ENCODE data around the gene LRRC53.

Gene LRRC53

DNA sequence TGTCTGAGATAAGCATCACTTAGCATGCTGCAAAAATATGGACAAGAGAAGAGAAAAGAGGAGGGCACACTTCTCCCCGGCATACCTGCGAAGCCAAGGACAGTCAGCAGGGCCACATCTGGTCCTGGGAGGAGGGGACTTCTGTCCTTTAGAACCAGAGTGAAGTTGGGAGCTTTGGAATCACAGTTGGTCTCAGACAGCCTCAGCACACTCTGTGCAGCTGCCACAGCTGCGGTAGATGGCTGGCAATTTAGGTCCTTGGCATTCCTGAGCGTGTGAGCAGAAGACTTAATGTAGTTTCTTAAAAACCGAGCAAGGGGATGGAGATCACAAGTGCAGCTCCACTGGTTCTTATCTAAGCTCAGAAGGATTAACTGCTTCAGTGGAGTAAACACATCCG lies 32.3 kb downstream of the LRRC53 start:
- Histone ChIP-seq H3K4me1 (ENCODE audit: low read length) (no peaks in the 10 kb centered on the region), H3K36me3 (replicated peaks; ENCODE audit: insufficient read depth, low read length) (no peaks in the 10 kb centered on the region), H3F3A (ENCODE audit: insufficient read depth, low read length) (no peaks in the 10 kb centered on the region), H3K4me3 (ENCODE audit: low read length) (no peak overlapping the region), H2AFZ (ENCODE audit: low read length) (no peak overlapping the region), H3K79me2 (ENCODE audit: low read length) (no peaks in the 10 kb centered on the region), H3K4me2 (ENCODE audit: low read depth, low read length) (no peak overlapping the region), H3K9me3 (replicated peaks; ENCODE audit: insufficient read depth, low read length) (no peaks in the 10 kb centered on the region), H3K9ac (ENCODE audit: low read length) (no peak overlapping the region), H3K27ac (ENCODE audit: low read length) (no peak overlapping the region), H3K9me2 (replicated peaks; ENCODE audit: insufficient read depth, low read length) (no peaks in the 10 kb centered on the region), H4K20me1 (ENCODE audit: insufficient read depth, low read length) (no peaks in the 10 kb centered on the region), H3K27me3 (replicated peaks; ENCODE audit: insufficient read depth, low read length) (no peaks in the 10 kb centered on the region)
- DNase-seq, result no peak
- TF ChIP-seq EZH2phosphoT487 (IDR thresholded peaks at IDR 0.05; ENCODE audit: low read length) (no peak), EZH2 (optimal IDR thresholded peaks at IDR 0.05; ENCODE audit: low read depth, low read length) (no peak)
- TF ChIP-seq, protein P1, sequence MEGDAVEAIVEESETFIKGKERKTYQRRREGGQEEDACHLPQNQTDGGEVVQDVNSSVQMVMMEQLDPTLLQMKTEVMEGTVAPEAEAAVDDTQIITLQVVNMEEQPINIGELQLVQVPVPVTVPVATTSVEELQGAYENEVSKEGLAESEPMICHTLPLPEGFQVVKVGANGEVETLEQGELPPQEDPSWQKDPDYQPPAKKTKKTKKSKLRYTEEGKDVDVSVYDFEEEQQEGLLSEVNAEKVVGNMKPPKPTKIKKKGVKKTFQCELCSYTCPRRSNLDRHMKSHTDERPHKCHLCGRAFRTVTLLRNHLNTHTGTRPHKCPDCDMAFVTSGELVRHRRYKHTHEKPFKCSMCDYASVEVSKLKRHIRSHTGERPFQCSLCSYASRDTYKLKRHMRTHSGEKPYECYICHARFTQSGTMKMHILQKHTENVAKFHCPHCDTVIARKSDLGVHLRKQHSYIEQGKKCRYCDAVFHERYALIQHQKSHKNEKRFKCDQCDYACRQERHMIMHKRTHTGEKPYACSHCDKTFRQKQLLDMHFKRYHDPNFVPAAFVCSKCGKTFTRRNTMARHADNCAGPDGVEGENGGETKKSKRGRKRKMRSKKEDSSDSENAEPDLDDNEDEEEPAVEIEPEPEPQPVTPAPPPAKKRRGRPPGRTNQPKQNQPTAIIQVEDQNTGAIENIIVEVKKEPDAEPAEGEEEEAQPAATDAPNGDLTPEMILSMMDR (IDR thresholded peaks at IDR 0.05; ENCODE audit: low read length), result no peak

DNA sequence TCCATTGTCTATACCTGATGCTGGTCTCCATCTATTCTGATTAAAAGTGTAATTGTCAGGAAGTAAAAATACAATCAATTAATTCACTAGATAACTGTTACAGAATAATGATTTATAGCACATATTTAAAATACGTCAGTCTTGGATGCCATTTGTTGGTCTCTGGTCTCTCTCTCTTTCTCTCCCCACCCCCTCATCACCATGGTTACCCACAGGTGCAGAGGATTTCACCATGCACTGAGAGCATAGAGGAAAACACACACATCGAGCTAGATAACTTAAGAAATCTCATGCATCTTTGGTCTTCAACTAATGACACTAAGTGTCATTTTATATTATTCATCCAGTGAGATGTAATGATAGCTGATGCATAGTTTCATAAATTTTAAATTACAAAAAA lies 33.4 kb downstream of the LRRC53 start:
- no peak overlapping the region for H3K27ac ChIP-seq (ENCODE audit: low read length)
- H3K9me2 ChIP-seq (replicated peaks; ENCODE audit: insufficient read depth, low read length), result no peaks in the 10 kb centered on the region
- no peaks in the 10 kb centered on the region for H4K20me1 ChIP-seq (ENCODE audit: insufficient read depth, low read length)
- TF ChIP-seq, protein P1 (IDR thresholded peaks at IDR 0.05; ENCODE audit: low read length), result no peak
- TF ChIP-seq EZH2 (optimal IDR thresholded peaks at IDR 0.05; ENCODE audit: low read depth, low read length) (no peak), EZH2phosphoT487 (IDR thresholded peaks at IDR 0.05; ENCODE audit: low read length) (no peak)
- H2AFZ ChIP-seq (ENCODE audit: low read length), result no peak overlapping the region
- H3K79me2 ChIP-seq (ENCODE audit: low read length), result no peaks in the 10 kb centered on the region
- no peaks in the 10 kb centered on the region for H3F3A ChIP-seq (ENCODE audit: insufficient read depth, low read length)
- H3K9ac ChIP-seq (ENCODE audit: low read length), result no peak overlapping the region
- no peaks in the 10 kb centered on the region for H3K27me3 ChIP-seq (replicated peaks; ENCODE audit: insufficient read depth, low read length)
- no peaks in the 10 kb centered on the region for H3K9me3 ChIP-seq (replicated peaks; ENCODE audit: insufficient read depth, low read length)
- no peak overlapping the region for H3K4me3 ChIP-seq (ENCODE audit: low read length)
- no peaks in the 10 kb centered on the region for H3K36me3 ChIP-seq (replicated peaks; ENCODE audit: insufficient read depth, low read length)
- no peak for DNase-seq
- H3K4me1 ChIP-seq (ENCODE audit: low read length), result no peaks in the 10 kb centered on the region
- no peak overlapping the region for H3K4me2 ChIP-seq (ENCODE audit: low read depth, low read length)

DNA sequence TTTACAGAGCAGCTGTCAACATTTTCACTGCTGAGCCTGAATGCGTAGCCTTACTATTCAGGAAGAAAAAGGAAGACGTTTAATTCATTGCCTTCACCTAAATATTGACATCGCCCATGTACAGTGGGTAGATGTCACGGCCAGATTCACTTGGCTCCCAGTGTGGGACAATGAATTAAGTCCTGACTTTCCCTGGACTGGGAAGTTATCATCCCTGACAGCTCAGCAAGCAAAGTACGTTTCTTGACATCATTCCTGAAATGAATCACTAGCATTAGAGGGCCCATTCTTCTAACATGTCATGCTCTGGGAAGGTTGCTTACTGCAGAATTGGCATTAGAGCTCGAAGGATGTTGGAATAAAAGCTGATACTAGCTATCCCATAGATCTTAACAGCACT lies 37.8 kb downstream of the LRRC53 start:
- no peaks in the 10 kb centered on the region for H3K9me3 ChIP-seq (replicated peaks; ENCODE audit: insufficient read depth, low read length)
- TF ChIP-seq, protein P1 (IDR thresholded peaks at IDR 0.05; ENCODE audit: low read length), result no peak
- no peak for TF ChIP-seq EZH2 (optimal IDR thresholded peaks at IDR 0.05; ENCODE audit: low read depth, low read length)
- H3K4me1 ChIP-seq (ENCODE audit: low read length), result no peaks in the 10 kb centered on the region
- H3F3A ChIP-seq (ENCODE audit: insufficient read depth, low read length), result no peaks in the 10 kb centered on the region
- H3K36me3 ChIP-seq (replicated peaks; ENCODE audit: insufficient read depth, low read length), result no peaks in the 10 kb centered on the region
- no peaks in the 10 kb centered on the region for H3K27me3 ChIP-seq (replicated peaks; ENCODE audit: insufficient read depth, low read length)
- no peak overlapping the region for H2AFZ ChIP-seq (ENCODE audit: low read length)
- H4K20me1 ChIP-seq (ENCODE audit: insufficient read depth, low read length), result no peaks in the 10 kb centered on the region
- no peaks in the 10 kb centered on the region for H3K9me2 ChIP-seq (replicated peaks; ENCODE audit: insufficient read depth, low read length)
- no peak for DNase-seq
- no peak overlapping the region for H3K4me3 ChIP-seq (ENCODE audit: low read length)
- H3K27ac ChIP-seq (ENCODE audit: low read length), result no peak overlapping the region
- no peak overlapping the region for H3K4me2 ChIP-seq (ENCODE audit: low read depth, low read length)
- H3K79me2 ChIP-seq (ENCODE audit: low read length), result no peaks in the 10 kb centered on the region
- H3K9ac ChIP-seq (ENCODE audit: low read length), result no peak overlapping the region

Data from MM.1S (cell line).